ENCODE results near the gene MOSPD3.
"Not testable (repeated sequence)": the region's sequence is repeated elsewhere in the genome, so short reads cannot be mapped to it uniquely, and the experiment has no call there.

The MOSPD3 gene

GRCh38 chr7:100611983-100612729 is at the start of gene MOSPD3:
TSS of gene MOSPD3 (plus strand) at chr7:100612540. CDS start at chr7:100612792, 252 bp downstream.
- DNase-seq (ENCODE audit: low read depth), result peak; percentile 96

- DNase-seq (ENCODE audit: low read depth), result no peak
Observed at GRCh38 chr7:100563100-100563564, 49.2 kb upstream of the MOSPD3 start.

GRCh38 chr7:100563809-100564400 is 48.4 kb upstream of the MOSPD3 start:
- DNase-seq (ENCODE audit: low read depth), result peak; percentile 76

- not testable (repeated sequence) for DNase-seq (ENCODE audit: low read depth)
Observed at GRCh38 chr7:100564405-100564804, 47.9 kb upstream of the MOSPD3 start.

- no peak for DNase-seq (ENCODE audit: low read depth)
Observed at GRCh38 chr7:100565133-100565571, 47.2 kb upstream of the MOSPD3 start.

- DNase-seq (ENCODE audit: low read depth), result no peak
Observed at GRCh38 chr7:100566018-100566531, 46.3 kb upstream of the MOSPD3 start.

GRCh38 chr7:100567031-100567730 is 45.2 kb upstream of the MOSPD3 start:
- no peak for DNase-seq (ENCODE audit: low read depth)

- DNase-seq (ENCODE audit: low read depth), result no peak
Observed at GRCh38 chr7:100567751-100568175, 44.6 kb upstream of the MOSPD3 start.

GRCh38 chr7:100568176-100568895 is 44.0 kb upstream of the MOSPD3 start:
- no peak for DNase-seq (ENCODE audit: low read depth)

- peak; percentile 36 for DNase-seq (ENCODE audit: low read depth)
Observed at GRCh38 chr7:100568896-100569844, 43.2 kb upstream of the MOSPD3 start.

- DNase-seq (ENCODE audit: low read depth), result no peak
Observed at GRCh38 chr7:100570954-100571828, 41.1 kb upstream of the MOSPD3 start.

- no peak for DNase-seq (ENCODE audit: low read depth)
Observed at GRCh38 chr7:100571829-100572116, 40.6 kb upstream of the MOSPD3 start.

- no peak for DNase-seq (ENCODE audit: low read depth)
Observed at GRCh38 chr7:100572281-100572948, 39.9 kb upstream of the MOSPD3 start.

- no peak for DNase-seq (ENCODE audit: low read depth)
Observed at GRCh38 chr7:100572949-100573675, 39.2 kb upstream of the MOSPD3 start.

- DNase-seq (ENCODE audit: low read depth), result no peak
Observed at GRCh38 chr7:100573691-100574361, 38.5 kb upstream of the MOSPD3 start, which contains the start of gene SAP25. TSS of gene SAP25 (minus strand) at chr7:100573900. CDS start at chr7:100573742, 158 bp downstream.

GRCh38 chr7:100574362-100575205 is 37.8 kb upstream of the MOSPD3 start:
- no peak for DNase-seq (ENCODE audit: low read depth)

- no peak for DNase-seq (ENCODE audit: low read depth)
Observed at GRCh38 chr7:100575206-100575631, 37.1 kb upstream of the MOSPD3 start.
